CMK (cell line): ENCODE data around the gene ADCY6.

Experiments used
- DNase-seq: peaks from one replicate; pipeline ENCODE4 v3.0.0-alpha.2; 2010; ENCODE audit warnings: low read depth

Gene ADCY6

DNA sequence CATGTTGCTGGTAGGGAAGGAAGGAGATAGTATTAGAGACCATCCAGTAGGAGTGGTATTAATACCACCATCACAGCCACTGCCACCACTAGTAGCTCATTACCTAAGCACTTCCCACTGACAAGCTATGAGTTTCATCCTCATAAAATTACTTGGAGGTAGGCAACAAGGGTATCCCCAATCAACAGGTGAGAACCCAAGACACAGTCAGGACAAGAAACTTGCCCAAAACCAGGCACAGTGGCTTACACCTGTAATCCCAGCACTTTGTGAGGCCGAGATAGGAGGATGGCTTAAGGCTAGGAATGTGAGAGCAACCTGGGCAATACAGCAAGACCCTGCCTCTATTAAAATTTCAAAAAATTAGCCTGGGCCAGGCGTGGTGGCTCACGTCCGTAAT is 5.5 kb downstream of the ADCY6 start:
- no peak for DNase-seq

- no peak for DNase-seq
These were observed 6.2 kb downstream of the ADCY6 start for GRCh38 chr12:48782457-48783395.

- DNase-seq: no peak
These were observed 7.0 kb downstream of the ADCY6 start for GRCh38 chr12:48781750-48782456.

GRCh38 chr12:48780381-48781025 is 8.4 kb downstream of the ADCY6 start:
- no peak for DNase-seq

DNA sequence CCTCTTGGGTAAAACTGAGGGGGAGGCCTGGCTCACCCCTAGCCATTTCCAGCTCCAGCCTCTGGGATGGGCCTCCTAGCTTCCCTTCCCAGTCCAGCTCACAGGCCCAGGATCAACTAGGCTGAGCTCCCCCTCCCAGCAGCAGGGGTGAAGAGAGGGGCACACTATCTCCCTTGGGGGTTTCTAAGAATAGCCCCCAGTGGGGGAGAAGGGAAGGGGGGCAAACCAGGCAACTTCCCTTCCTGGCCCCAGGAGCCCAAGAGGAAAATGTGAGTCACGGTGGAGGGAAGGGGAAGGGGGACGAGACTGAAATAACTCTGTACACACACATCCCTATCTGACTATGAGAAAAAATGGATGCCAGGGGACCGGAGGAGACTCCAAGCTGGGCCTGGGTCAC is 9.0 kb downstream of the ADCY6 start:
- DNase-seq: no peak

- DNase-seq: no peak
These were observed 11.1 kb downstream of the ADCY6 start for GRCh38 chr12:48777501-48778400.

- no peak for DNase-seq
These were observed 11.9 kb downstream of the ADCY6 start for GRCh38 chr12:48776956-48777355.

DNA sequence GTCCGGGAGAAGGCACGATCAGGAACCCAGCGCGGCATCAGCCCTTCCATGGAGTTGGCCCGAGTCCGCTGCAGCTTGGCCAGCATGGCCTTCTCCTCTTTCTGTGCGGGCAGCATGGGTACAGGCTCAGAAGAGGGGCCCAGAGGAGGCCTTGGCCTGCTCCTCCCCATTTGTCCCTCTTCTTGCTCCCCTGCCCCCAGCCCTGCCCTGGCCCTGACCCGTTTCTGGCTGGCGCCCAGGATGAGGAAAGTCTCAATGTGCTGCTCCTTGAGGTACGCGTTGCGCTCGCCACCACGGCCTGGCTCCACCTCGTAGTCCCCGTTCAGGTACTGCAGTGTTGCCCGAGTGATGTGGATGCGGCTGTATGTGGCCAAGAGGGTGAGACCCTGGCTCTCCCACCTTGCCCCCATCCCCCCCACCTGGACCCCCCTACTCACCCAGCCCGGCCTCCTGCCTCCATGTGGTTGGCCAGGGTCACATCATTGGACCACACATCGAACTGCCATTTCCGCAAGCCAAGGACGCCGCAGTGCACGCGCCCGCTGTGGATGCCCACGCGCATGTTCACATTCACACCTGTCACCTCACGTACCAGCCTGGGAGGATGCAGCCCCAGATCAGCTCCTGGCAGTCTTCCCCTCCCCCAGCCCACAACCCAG is 12.8 kb downstream of the ADCY6 start:
- no peak for DNase-seq

DNA sequence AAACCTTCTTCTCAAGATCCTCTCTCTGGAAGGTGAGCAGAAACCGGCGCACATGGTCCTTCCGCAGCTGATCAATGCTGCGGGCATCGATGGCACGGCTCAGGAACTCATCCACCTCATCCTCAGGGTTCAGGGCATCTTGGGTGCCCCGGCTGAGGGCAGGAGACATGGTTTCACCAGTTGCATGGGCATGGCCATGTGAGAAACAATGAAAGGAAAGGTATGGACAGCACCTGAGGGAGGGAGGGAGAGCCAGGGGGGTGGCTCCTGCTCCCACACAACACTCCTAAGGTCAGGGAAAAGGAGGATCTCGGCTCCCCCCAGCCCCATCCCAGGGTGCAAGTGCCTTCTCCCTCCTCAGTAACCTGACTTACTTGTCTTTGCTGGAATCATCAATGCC is 13.6 kb downstream of the ADCY6 start:
- DNase-seq: no peak

- no peak for DNase-seq
These were observed 14.4 kb downstream of the ADCY6 start for GRCh38 chr12:48774516-48774915.

DNA sequence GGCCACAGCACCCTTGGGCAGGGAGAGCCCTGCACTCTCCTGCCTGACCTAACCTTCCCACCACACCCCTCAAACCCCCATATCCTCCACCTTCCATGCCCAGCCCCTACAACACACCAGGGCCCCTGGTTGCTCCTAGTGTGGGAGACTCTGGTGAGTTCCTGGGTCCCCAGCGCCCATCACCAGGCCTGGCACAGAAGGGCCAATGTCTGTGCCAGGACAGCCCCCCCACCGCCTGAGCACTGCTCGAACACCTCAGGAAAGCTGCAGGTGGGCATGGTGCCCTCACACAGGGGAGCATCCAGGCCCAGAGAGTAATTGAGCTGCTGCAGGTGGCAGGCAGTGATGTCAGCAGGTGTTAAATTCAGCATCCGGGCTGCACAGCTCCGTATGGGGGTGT is 15.2 kb downstream of the ADCY6 start:
- DNase-seq: no peak

DNA sequence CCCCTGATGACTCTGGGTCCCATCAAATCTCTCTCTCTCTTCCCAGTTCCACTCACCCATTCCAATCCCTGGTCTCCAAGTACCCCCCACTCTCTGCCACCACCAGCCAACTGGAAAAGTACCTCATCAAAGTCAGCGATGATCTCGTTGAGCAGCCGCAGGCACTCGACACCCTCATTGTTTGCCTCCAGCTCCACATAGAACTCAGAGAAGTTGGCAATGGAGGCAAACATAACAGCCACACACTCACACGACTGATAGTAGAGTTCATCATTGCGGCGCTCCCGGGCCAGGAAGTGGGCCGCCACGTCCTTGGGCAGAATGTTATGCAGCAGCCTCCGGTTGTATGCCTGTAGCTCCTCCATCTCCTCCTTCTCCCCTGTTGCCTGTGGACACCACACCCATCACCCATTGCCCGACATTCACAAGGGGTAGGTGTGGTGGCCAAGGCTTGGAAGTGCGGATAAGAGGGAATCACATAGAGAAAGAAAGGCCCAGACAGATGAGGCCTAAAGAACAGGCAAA is 17.2 kb downstream of the ADCY6 start:
- no peak for DNase-seq

DNA sequence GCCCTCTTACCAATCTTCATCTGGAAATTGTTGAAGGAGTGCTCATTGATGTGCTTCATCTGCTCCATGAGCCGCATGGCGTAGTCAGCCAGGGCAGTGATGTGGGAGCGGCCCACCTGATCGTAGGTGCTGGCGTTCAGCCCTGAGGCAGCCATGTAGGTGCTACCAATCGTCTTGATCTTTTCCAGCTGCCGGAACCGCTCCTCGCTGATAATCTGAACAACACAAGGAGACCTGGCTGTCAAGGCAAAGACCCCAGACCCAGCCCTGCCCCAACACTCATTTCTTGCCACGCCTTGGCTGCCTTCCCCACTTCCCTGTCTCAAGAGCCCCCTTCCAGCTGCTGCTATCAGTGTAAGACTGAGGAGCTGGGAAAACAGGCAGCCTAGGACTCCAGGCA is 18.1 kb downstream of the ADCY6 start:
- DNase-seq: no peak

GRCh38 chr12:48768736-48769135 is 20.2 kb downstream of the ADCY6 start:
- DNase-seq: no peak

DNA sequence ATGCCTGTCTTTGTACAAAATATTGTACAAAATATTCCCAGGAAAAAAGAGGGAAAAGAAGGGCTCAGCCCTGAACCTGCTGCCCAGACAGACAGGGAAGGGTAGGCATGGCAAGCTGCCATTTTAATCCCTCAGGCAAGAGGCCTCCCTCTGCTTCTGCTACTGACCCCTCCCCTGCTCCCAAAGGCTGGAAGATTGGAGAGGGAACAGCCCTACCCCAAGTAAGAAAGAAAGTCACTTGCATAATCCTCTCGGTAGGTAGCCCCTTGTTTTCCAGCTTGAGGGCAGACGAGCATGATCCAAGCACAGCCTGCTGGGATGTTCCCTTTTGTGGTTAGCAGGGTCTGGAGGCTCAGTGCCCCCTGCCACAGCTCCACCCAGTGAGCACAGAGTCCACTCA is 20.7 kb downstream of the ADCY6 start:
- no peak for DNase-seq

DNA sequence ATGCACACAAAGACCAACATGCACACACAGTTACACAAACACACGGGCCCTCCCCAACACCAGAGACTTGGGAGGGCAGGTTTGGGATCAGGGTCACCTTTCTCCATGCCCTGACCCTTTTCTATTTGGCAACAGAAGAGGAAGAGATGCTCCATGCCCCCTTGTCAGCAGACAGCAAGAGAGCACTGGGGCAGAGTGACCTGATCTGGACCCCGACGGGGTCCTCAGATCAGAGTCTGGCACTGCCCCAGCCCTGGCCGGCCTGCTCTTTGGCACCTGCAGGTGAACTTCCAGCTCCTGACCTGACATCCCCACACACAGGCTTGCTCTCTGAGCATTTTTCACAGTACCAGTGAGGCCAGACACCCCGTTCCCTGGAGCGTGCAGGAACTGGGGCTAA is 21.4 kb downstream of the ADCY6 start:
- no peak for DNase-seq

GRCh38 chr12:48767047-48767446 is 21.8 kb downstream of the ADCY6 start:
- no peak for DNase-seq

GRCh38 chr12:48765753-48766162 is 23.1 kb downstream of the ADCY6 start:
- no peak for DNase-seq

- DNase-seq: no peak
These were observed 24.4 kb downstream of the ADCY6 start for GRCh38 chr12:48764521-48764920.

- no peak for DNase-seq
These were observed 30.2 kb downstream of the ADCY6 start for GRCh38 chr12:48758737-48759136.

GRCh38 chr12:48758186-48758585 is 30.7 kb downstream of the ADCY6 start:
- DNase-seq: no peak
